HepG2 (cell line): ENCODE results near the gene PPP2R5D. TPM values are rescaled to one million over a fixed set of nuclear protein-coding genes. Genes with fewer than 3 reads are reported as not detected.

Source experiments
- ATF7-NPFF ChIP-seq: sonication (generic); formaldehyde crosslinking; IDR thresholded peaks from 2 replicates; pipeline ENCODE4 v1.8.1; 2023; ENCODE audit warnings: mild to moderate bottlenecking, low read depth, missing genetic modification reagents, moderate library complexity
- CBX1 ChIP-seq: IDR thresholded peaks from one replicate; pipeline ENCODE4 v1.6.1; 2016; ENCODE audit warnings: antibody characterized with exemption, low read depth
- ELF1 ChIP-seq: sonication (generic); formaldehyde crosslinking; IDR thresholded peaks from 2 replicates; pipeline ENCODE4 v1.4.0; 2020; ENCODE audit warnings: missing genetic modification reagents
- ERF ChIP-seq: IDR thresholded peaks from 2 replicates; pipeline ENCODE4 v1.6.1; 2018; ENCODE audit warnings: missing biosample characterization, missing genetic modification reagents
- ETV5 ChIP-seq: IDR thresholded peaks from 2 replicates; pipeline ENCODE4 v1.6.1; 2018; ENCODE audit warnings: missing biosample characterization, missing genetic modification reagents, inconsistent platforms, borderline replicate concordance
- GATAD2A ChIP-seq: IDR thresholded peaks from 2 replicates; pipeline ENCODE4 v1.6.1; 2016
- GFI1 ChIP-seq: sonication (generic); formaldehyde crosslinking; IDR thresholded peaks from 2 replicates; pipeline ENCODE4 v1.5.0; 2020; ENCODE audit warnings: missing genetic modification reagents, mild to moderate bottlenecking, borderline replicate concordance
- MBD4 ChIP-seq: IDR thresholded peaks from 2 replicates; pipeline ENCODE4 v1.6.1; 2012; ENCODE audit warnings: low read length, inconsistent platforms, borderline replicate concordance
- MED1 ChIP-seq: sonication (generic); formaldehyde crosslinking; IDR thresholded peaks from 2 replicates; pipeline ENCODE4 v1.4.0; 2020; ENCODE audit warnings: missing genetic modification reagents
- MEIS1 ChIP-seq: sonication (generic); formaldehyde crosslinking; IDR thresholded peaks from 2 replicates; pipeline ENCODE4 v1.9.0; 2021; ENCODE audit warnings: mild to moderate bottlenecking, missing genetic modification reagents, moderate library complexity, borderline replicate concordance
- NR2C2 ChIP-seq: sonication (generic); formaldehyde crosslinking; IDR thresholded peaks from 2 replicates; pipeline ENCODE4 v1.4.0; 2020; ENCODE audit warnings: missing genetic modification reagents, mild to moderate bottlenecking, moderate library complexity, borderline replicate concordance
- PITX1 ChIP-seq: sonication (generic); formaldehyde crosslinking; IDR thresholded peaks from 2 replicates; pipeline ENCODE4 v1.5.1; 2020; ENCODE audit warnings: mild to moderate bottlenecking, missing genetic modification reagents
- SKI ChIP-seq: fragments of 450-650 bp; IDR thresholded peaks from one replicate; pipeline ENCODE4 v1.6.1; 2018; ENCODE audit warnings: mild to moderate bottlenecking; ENCODE audit not compliant: partially characterized antibody
- SOX6 ChIP-seq, 2 experiments: fragments of 450-650 bp in 1 of 2; sonication (generic) in 1 of 2; formaldehyde crosslinking in 1 of 2; IDR thresholded peaks; 2 replicates each; pipeline versions ENCODE4 v1.4.0 to v1.6.1; 2017 to 2020; ENCODE audit warnings: antibody characterized with exemption in 1 of 2, mild to moderate bottlenecking in 1 of 2, missing genetic modification reagents in 1 of 2
- SUZ12 ChIP-seq: fragments of 150-350 bp; IDR thresholded peaks from 2 replicates; pipeline ENCODE4 v1.6.1; 2014; ENCODE audit warnings: low read depth, low read length
- TCF7L2 ChIP-seq: IDR thresholded peaks from 2 replicates; pipeline ENCODE4 v1.6.1; 2011; ENCODE audit warnings: mild to moderate bottlenecking, low read depth, low read length, moderate library complexity
- THAP11 ChIP-seq: IDR thresholded peaks from 2 replicates; pipeline ENCODE4 v1.6.1; 2016; ENCODE audit warnings: missing biosample characterization, missing genetic modification reagents
- TRIM24 ChIP-seq: sonication (generic); formaldehyde crosslinking; IDR thresholded peaks from 2 replicates; pipeline ENCODE4 v1.8.0; 2022; ENCODE audit warnings: mild to moderate bottlenecking, missing genetic modification reagents
- ZMYM2 ChIP-seq: sonication (generic); formaldehyde crosslinking; IDR thresholded peaks from 2 replicates; pipeline ENCODE4 v1.8.0; 2022; ENCODE audit warnings: mild to moderate bottlenecking, missing genetic modification reagents
- ZNF331 ChIP-seq: sonication (generic); formaldehyde crosslinking; IDR thresholded peaks from 2 replicates; pipeline ENCODE4 v1.4.0; 2020; ENCODE audit warnings: missing genetic modification reagents
- ZNF430 ChIP-seq: sonication (generic); formaldehyde crosslinking; IDR thresholded peaks from 2 replicates; pipeline ENCODE4 v1.9.0; 2021; ENCODE audit warnings: mild to moderate bottlenecking, missing genetic modification reagents
- ZNF569 ChIP-seq: sonication (generic); formaldehyde crosslinking; IDR thresholded peaks from 2 replicates; pipeline ENCODE4 v1.5.0; 2020; ENCODE audit warnings: mild to moderate bottlenecking, missing genetic modification reagents, moderate library complexity, borderline replicate concordance
- ZNF7 ChIP-seq: IDR thresholded peaks from 2 replicates; pipeline ENCODE4 v1.6.1; 2016; ENCODE audit warnings: missing biosample characterization, missing genetic modification reagents
- polyA plus RNA-seq, 8 experiments: library from polyadenylated mRNA; depleted of rRNA in 3 of 8; stranded (reverse) in 7 of 8; unstranded in 1 of 8; fragments of >200 nt; fragmentation: Illumina TruSeq in 4 of 8; extraction: Trizol in 4 of 8; gene quantifications; 2 replicates each; pipeline versions ENCODE4 v1.2.1 to v1.2.3, GENCODE V29; 2011 to 2016; ENCODE audit warnings: low read depth in 4 of 8, missing spikeins in 1 of 8, mixed read lengths in 1 of 8; ENCODE audit not compliant: insufficient read depth in 1 of 8
- total RNA-seq, 5 experiments: library from RNA; depleted of rRNA; stranded (reverse); fragments of >200 nt; fragmentation: Illumina TruSeq; extraction: Trizol; gene quantifications; 2 replicates each; pipeline ENCODE4 v1.2.3, GENCODE V29; 2016; ENCODE audit warnings: low read depth in 1 of 5
- TF ChIP-seq, protein P1 (sequence below): sonication (generic); formaldehyde crosslinking; conservative IDR thresholded peaks from 2 replicates; pipeline ENCODE4 v1.4.0; 2020; ENCODE audit warnings: mild to moderate bottlenecking, missing genetic modification reagents, moderate library complexity
- TF ChIP-seq, protein P2 (sequence below): IDR thresholded peaks from 2 replicates; pipeline ENCODE4 v1.6.1; 2012; ENCODE audit warnings: inconsistent platforms
- TF ChIP-seq, protein P3 (sequence below): sonication (generic); formaldehyde crosslinking; conservative IDR thresholded peaks from 2 replicates; pipeline ENCODE4 v1.4.0; 2020; ENCODE audit warnings: missing genetic modification reagents
- TF ChIP-seq, protein P4 (sequence below): sonication (generic); formaldehyde crosslinking; IDR thresholded peaks from 2 replicates; pipeline ENCODE4 v1.4.0; 2020; ENCODE audit warnings: mild to moderate bottlenecking, missing genetic modification reagents

PPP2R5D gene
- total and polyA plus RNA-seq, 2 of the 13 experiments (the other 11 are each of a cell fraction or from before 2014, with no cell fraction given) = 53.7 to 60.4 TPM

DNA sequence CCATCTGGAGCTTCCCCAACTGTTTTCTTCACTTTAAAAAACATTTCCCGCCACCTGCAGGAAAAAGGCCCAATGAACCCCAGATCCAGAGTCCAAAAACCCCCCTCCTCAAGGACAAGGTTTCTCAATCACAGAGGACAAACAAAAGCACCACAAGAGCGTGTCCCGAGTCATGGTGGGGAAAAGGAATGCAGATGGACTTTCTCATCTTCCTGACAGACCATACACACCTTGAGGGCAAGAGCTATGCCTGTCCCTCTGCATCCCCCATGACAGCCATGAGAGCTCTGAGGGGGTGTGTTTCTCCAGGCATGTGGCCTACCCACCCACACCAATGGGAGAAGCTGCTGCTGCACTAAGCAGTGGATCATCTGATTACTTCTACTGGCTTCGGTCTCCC, 14.4 kb upstream of the PPP2R5D start (continued):
- TF ChIP-seq, protein P1, sequence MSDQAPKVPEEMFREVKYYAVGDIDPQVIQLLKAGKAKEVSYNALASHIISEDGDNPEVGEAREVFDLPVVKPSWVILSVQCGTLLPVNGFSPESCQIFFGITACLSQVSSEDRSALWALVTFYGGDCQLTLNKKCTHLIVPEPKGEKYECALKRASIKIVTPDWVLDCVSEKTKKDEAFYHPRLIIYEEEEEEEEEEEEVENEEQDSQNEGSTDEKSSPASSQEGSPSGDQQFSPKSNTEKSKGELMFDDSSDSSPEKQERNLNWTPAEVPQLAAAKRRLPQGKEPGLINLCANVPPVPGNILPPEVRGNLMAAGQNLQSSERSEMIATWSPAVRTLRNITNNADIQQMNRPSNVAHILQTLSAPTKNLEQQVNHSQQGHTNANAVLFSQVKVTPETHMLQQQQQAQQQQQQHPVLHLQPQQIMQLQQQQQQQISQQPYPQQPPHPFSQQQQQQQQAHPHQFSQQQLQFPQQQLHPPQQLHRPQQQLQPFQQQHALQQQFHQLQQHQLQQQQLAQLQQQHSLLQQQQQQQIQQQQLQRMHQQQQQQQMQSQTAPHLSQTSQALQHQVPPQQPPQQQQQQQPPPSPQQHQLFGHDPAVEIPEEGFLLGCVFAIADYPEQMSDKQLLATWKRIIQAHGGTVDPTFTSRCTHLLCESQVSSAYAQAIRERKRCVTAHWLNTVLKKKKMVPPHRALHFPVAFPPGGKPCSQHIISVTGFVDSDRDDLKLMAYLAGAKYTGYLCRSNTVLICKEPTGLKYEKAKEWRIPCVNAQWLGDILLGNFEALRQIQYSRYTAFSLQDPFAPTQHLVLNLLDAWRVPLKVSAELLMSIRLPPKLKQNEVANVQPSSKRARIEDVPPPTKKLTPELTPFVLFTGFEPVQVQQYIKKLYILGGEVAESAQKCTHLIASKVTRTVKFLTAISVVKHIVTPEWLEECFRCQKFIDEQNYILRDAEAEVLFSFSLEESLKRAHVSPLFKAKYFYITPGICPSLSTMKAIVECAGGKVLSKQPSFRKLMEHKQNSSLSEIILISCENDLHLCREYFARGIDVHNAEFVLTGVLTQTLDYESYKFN (CRISPR knock-in tag) = 0 out of 2 replicates have a peak, but pooled peaks have one; percentile 46
- TF ChIP-seq ZMYM2 (CRISPR knock-in tag) (peak; percentile 84), TRIM24 (peak; percentile 82), GATAD2A (peak; percentile 82), ZNF331 (CRISPR knock-in tag) (0 out of 2 replicates have a peak, but pooled peaks have one; percentile 28), ATF7-NPFF (no peak), ETV5 (CRISPR knock-in tag) (no peak), NR2C2 (CRISPR knock-in tag) (no peak), MEIS1 (no peak), SOX6 (IDR thresholded peaks at IDR 0.05) (no peak), SOX6 (CRISPR knock-in tag; IDR thresholded peaks at IDR 0.05) (peak; percentile 48; the same call in 1 of the 2 replicates), MBD4 (no peak), ZNF430 (CRISPR knock-in tag) (0 out of 2 replicates have a peak, but pooled peaks have one; percentile 18), MED1 (peak; percentile 26; the same call in 1 of the 2 replicates), SUZ12 (no peak), THAP11 (CRISPR knock-in tag) (peak; percentile 60; the same call in 1 of the 2 replicates), ERF (no peak), SKI (no peak), PITX1 (0 out of 2 replicates have a peak, but pooled peaks have one; percentile 23), ZNF7 (no peak), ZNF569 (CRISPR knock-in tag) (no peak), TCF7L2 (no peak), GFI1 (peak; percentile 41; the same call in 1 of the 2 replicates), ELF1 (CRISPR knock-in tag) (no peak), CBX1 (no peak)
- TF ChIP-seq, protein P2, sequence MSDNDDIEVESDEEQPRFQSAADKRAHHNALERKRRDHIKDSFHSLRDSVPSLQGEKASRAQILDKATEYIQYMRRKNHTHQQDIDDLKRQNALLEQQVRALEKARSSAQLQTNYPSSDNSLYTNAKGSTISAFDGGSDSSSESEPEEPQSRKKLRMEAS = peak; percentile 43; the same call in 1 of the 2 replicates
- TF ChIP-seq, protein P3, sequence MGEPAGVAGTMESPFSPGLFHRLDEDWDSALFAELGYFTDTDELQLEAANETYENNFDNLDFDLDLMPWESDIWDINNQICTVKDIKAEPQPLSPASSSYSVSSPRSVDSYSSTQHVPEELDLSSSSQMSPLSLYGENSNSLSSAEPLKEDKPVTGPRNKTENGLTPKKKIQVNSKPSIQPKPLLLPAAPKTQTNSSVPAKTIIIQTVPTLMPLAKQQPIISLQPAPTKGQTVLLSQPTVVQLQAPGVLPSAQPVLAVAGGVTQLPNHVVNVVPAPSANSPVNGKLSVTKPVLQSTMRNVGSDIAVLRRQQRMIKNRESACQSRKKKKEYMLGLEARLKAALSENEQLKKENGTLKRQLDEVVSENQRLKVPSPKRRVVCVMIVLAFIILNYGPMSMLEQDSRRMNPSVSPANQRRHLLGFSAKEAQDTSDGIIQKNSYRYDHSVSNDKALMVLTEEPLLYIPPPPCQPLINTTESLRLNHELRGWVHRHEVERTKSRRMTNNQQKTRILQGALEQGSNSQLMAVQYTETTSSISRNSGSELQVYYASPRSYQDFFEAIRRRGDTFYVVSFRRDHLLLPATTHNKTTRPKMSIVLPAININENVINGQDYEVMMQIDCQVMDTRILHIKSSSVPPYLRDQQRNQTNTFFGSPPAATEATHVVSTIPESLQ = no peak
- TF ChIP-seq, protein P4, sequence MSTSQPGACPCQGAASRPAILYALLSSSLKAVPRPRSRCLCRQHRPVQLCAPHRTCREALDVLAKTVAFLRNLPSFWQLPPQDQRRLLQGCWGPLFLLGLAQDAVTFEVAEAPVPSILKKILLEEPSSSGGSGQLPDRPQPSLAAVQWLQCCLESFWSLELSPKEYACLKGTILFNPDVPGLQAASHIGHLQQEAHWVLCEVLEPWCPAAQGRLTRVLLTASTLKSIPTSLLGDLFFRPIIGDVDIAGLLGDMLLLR = no peak
